NCI-H187 treated with DMSO at 0.1 percent for 48 hours (cell line): ENCODE results near the gene ENSA.
"Not testable (repeated sequence)": the region's sequence is repeated elsewhere in the genome, so short reads cannot be mapped to it uniquely, and the experiment has no call there.

Experiments
- DNase-seq: peaks from one replicate; lab custom pipeline; 2025; lab: John Stamatoyannopoulos, UW

The ENSA gene, protein sequence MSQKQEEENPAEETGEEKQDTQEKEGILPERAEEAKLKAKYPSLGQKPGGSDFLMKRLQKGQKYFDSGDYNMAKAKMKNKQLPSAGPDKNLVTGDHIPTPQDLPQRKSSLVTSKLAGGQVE

GRCh38 chr1:150629115-150629928 is at the start of gene ENSA:
Gene ENSA (minus strand): TSS chr1:150629612. CDS start chr1:150629470, 142 bp downstream.
- peak; percentile 100 for DNase-seq

DNA sequence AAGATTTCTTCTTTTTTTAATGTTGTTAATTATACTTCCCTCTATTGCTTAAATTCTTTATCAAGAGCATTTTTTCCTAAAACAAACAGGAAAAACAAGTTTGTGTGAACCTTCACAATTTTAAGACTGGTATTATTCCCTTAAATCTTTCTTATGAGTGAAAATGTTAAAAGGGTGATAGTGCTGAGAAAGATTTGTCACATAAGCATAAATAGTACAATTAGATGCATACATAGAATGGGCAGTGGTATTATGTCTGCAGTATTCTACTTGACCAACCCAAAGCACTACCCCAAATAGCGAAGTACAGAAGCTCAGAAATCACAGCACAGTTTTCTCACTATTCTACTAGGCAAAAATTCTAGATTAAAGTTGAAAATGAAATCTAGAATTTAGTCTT is 49.6 kb upstream of the ENSA start:
- no peak for DNase-seq

GRCh38 chr1:150674881-150675280 is 45.5 kb upstream of the ENSA start:
- DNase-seq: no peak

GRCh38 chr1:150663321-150663720 is 33.9 kb upstream of the ENSA start:
- DNase-seq: no peak

GRCh38 chr1:150662811-150663210 is 33.4 kb upstream of the ENSA start:
- DNase-seq: no peak

GRCh38 chr1:150661156-150661555 is 31.7 kb upstream of the ENSA start:
- no peak for DNase-seq

- DNase-seq: no peak
Observed at GRCh38 chr1:150660584-150660983, 31.2 kb upstream of the ENSA start.

DNA sequence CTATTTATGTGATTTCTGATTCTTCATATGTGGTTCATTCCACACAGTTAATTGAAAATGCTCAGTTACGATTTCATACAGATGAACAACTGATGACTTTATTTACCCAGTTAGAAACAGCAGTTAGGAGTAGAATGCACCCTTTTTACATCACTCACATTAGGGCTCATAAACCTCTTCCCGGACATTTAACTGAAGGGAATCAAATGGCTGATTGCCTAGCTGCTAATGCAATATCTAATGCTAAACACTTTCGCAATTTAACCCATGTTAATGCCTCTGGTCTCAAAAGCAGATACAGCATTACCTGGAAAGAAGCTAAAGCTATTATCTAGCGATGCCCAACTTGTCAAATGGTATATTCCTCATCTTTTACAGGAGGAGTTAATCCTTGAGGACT is 27.7 kb upstream of the ENSA start:
- not testable (repeated sequence) for DNase-seq

DNA sequence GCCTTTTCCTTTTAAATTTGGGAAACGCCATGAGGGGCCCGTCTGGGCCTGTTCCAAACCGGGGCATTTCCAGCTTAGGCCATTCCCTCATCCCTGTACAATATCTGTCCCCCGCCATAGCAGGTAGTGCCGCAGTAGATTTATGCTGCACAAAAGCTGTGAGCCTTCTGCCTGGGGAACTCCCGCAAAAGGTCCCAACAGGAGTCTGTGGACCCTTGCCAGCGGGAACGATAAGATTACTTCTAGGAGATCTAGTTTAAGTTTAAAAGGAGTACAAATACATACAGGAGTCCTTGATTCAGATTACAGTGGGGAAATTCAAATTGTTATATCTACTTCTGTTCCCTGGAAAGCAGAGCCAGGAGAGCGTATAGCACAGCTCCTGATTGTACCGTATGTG is 25.2 kb upstream of the ENSA start:
- DNase-seq: not testable (repeated sequence)

DNA sequence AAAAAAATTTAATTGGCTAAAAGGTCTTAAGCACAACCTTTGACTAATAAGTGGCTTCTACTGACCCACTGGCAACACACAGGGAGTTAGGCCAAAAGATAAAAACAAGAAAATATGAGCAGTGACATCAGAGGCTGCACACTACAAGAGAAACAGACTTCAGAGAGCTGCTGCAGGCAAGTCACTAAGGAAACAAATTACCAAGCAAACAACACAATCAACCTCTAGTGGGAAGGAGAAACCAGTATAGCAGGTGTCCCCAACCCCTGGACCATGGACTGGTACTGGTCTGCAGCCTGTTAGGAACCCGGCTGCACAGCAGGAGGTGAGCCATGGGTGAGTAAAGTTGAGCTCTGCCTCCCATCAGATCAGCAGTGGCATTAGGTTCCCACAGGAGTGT is 20.8 kb upstream of the ENSA start:
- DNase-seq: no peak

GRCh38 chr1:150649441-150650075 is 20.1 kb upstream of the ENSA start:
- DNase-seq: no peak

- no peak for DNase-seq
Observed at GRCh38 chr1:150642296-150642695, 12.9 kb upstream of the ENSA start.

GRCh38 chr1:150641126-150641815 is 11.9 kb upstream of the ENSA start:
- DNase-seq: not testable (repeated sequence)

GRCh38 chr1:150638430-150638829 is 9.0 kb upstream of the ENSA start:
- DNase-seq: not testable (repeated sequence)

DNA sequence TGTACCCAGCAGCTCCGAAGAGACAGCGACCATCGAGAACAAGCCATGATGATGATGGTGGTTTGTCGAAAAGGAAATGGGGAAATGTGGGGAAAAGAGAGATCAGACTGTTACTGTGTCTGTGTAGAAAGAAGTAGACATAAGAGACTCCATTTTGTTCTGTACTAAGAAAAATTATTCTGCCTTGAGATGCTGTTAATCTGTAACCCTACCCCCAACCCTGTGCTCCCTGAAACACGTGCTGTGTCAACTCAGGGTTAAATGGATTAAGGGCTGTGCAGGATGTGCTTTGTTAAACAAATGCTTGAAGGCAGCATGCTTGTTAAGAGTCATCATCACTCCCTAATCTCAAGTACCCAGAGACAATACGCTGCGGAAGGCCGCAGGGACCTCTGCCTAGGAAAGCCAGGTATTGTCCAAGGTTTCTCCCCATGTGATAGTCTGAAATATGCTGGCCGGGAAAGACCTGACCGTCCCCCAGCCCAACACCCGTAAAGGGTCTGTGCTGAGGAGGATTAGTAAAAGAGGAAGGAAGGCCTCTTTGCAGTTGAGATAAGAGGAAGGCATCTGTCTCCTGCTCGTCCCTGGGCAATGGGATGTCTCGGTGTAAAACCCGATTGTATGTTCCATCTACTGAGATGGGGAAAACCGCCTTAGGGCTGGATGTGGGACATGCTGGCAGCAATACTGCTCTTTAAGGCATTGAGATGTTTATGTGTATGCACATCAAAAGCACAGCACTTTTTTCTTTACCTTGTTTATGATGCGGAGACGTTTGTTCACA is 5.6 kb upstream of the ENSA start:
- DNase-seq: peak; percentile 16

DNA sequence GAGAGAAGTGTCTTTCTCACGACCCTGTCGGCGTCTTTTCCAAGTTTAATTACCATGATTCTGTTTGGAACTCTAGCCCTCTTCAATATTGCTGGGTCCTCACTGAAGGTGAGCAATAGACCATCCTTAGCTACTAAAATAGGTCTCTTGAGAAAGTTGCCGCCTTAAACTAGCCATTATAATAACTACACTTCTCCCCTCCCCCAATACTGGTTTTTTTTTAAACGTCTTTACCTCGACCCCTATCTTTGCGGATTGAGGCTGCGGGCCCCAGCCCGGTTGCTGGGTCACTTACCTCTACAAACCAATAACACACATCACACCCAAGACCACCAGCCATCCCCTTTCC is 672 bp downstream of the ENSA start:
- DNase-seq: no peak

- DNase-seq: no peak
Observed at GRCh38 chr1:150627826-150628410, 1.5 kb downstream of the ENSA start.

DNA sequence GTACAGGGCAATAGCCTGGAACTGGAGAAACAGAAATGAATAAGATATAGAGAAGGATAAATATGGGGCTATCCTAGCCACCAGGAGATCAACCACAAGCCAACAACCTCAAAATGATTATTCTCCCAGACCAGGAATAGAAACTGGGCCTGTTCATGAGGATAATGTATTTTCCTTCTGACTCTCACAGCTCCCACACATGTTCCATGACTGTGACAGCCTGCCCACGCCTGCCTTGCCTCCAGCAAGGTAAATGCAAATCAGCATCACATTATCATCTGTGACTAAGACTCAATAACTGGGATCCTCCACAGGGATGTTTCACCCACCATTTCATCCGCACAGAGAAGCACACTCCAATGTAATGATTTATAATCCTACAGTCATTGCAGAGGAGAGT is 3.3 kb downstream of the ENSA start:
- no peak for DNase-seq

DNA sequence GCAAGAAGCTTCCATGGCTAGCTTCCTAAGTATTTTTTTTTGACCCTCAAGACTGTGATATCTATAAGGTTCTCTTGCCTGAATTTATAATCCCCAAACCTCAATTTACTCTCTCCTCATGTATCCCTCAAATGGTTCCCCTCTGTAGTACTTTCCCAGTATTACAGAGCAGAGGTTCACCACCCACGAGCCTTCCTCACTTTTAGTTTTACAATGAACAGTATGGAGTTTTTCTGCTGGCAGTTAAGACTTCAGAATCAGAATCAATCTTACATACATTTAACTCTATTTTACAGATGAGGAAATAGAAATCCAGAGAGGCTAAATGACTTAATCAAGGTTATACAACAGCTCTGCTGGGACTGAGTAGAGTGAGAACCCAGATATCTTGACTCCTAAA is 4.9 kb downstream of the ENSA start:
- DNase-seq: not testable (repeated sequence)

DNA sequence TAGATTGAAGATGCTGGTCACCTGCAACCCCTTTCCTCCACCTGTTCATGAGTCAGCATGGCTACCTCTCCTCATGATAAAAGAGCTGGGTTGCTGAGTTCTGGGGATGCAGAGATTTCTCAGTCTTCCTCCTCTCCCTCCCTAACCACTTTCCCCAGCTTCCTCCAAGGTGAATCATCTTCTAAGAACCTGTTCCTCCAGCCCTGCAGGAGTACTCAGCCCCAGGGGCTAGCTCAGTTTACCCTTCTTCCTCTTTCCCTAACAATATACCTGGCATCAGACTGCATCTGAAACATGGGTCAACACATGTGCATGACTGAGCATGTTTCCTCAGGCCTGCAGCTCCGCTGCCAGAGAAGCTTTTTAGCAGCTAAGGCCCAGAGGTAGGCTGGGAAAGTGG is 5.3 kb downstream of the ENSA start:
- DNase-seq: not testable (repeated sequence)

- no peak for DNase-seq
Observed at GRCh38 chr1:150622303-150622975, 7.0 kb downstream of the ENSA start.
